ENCODE results near the gene BCL2.

BCL2 gene

GRCh38 chr18:63307551-63308200 lies 11.9 kb downstream of the BCL2 start:
- DNase-seq = peak in 1 of 2 donors; percentile 7

GRCh38 chr18:63306819-63307550 lies 12.6 kb downstream of the BCL2 start:
- DNase-seq = no peak

GRCh38 chr18:63306249-63306648 lies 13.3 kb downstream of the BCL2 start:
- no peak for DNase-seq

GRCh38 chr18:63303547-63303946 lies 16.0 kb downstream of the BCL2 start:
- peak in 1 of 2 donors; percentile 4 for DNase-seq

GRCh38 chr18:63302636-63303405 lies 16.7 kb downstream of the BCL2 start:
- peak in 1 of 2 donors; percentile 17 for DNase-seq

- DNase-seq = no peak
Measured at GRCh38 chr18:63302220-63302619, 17.3 kb downstream of the BCL2 start.

- DNase-seq = no peak
Measured at GRCh38 chr18:63301434-63301833, 18.1 kb downstream of the BCL2 start.

GRCh38 chr18:63299837-63300745 lies 19.5 kb downstream of the BCL2 start:
- DNase-seq = peak; percentile 30 to 61

GRCh38 chr18:63298400-63299365 lies 20.9 kb downstream of the BCL2 start:
- peak; percentile 33 to 48 for DNase-seq

GRCh38 chr18:63297687-63298399 lies 21.7 kb downstream of the BCL2 start:
- no peak for DNase-seq

- no peak for DNase-seq
Measured at GRCh38 chr18:63293935-63294334, 25.6 kb downstream of the BCL2 start.

GRCh38 chr18:63292831-63293683 lies 26.5 kb downstream of the BCL2 start:
- DNase-seq = peak in 1 of 2 donors; percentile 28

GRCh38 chr18:63291278-63291677 lies 28.3 kb downstream of the BCL2 start:
- no peak for DNase-seq

- peak; percentile 28 to 37 for DNase-seq
Measured at GRCh38 chr18:63290821-63291200, 28.8 kb downstream of the BCL2 start.

- no peak for DNase-seq
Measured at GRCh38 chr18:63290166-63290820, 29.3 kb downstream of the BCL2 start.

- DNase-seq = no peak
Measured at GRCh38 chr18:63288311-63288710, 31.3 kb downstream of the BCL2 start.

GRCh38 chr18:63287691-63288220 lies 31.8 kb downstream of the BCL2 start:
- no peak for DNase-seq

GRCh38 chr18:63286926-63287325 lies 32.6 kb downstream of the BCL2 start:
- DNase-seq = no peak
